Neutrophil (primary cell): Measurements from ENCODE around the gene KAT6B.

ENCODE experiments used
- H3K27ac ChIP-seq: fragments of 200-600 bp; sonication (generic); 2 replicates; pipeline ENCODE4 v1.5.1; 2016; ENCODE audit warnings: mild to moderate bottlenecking, moderate library complexity
- H3K27me3 ChIP-seq: fragments of 200-600 bp; sonication (generic); 2 replicates; pipeline ENCODE4 v1.6.0; 2016; ENCODE audit warnings: mild to moderate bottlenecking
- H3K36me3 ChIP-seq: fragments of 200-600 bp; sonication (generic); 2 replicates; pipeline ENCODE4 v1.5.1; 2017
- H3K4me1 ChIP-seq, 2 experiments: fragments of 200-600 bp in 1 of 2; sonication (generic) in 1 of 2; 1 replicate in 1 of 2; 2 replicates in 1 of 2; pipeline versions ENCODE4 v1.5.1 to v1.6.1; 2013 to 2016; ENCODE audit warnings: low read depth in 1 of 2, low read length in 1 of 2, mild to moderate bottlenecking in 1 of 2, moderate library complexity in 1 of 2; ENCODE audit not compliant: control insufficient read depth in 1 of 2, insufficient read depth in 1 of 2
- H3K4me3 ChIP-seq, 2 experiments: fragments of 200-600 bp in 1 of 2; sonication (generic) in 1 of 2; 1 replicate in 1 of 2; 2 replicates in 1 of 2; pipeline ENCODE4 v1.5.1; 2013 to 2016; ENCODE audit warnings: low read depth in 1 of 2, low read length in 1 of 2, mild to moderate bottlenecking in 1 of 2, moderate library complexity in 1 of 2
- H3K9me3 ChIP-seq: fragments of 200-600 bp; sonication (generic); 2 replicates; pipeline ENCODE4 v1.5.1; 2016
- CTCF ChIP-seq: fragments of 200-600 bp; sonication (generic); IDR thresholded peaks from 2 replicates; pipeline ENCODE4 v1.5.1; 2016; ENCODE audit warnings: antibody characterized with exemption

Gene KAT6B

GRCh38 chr10:75002967-75003594 is 176.7 kb downstream of the KAT6B start:
- no peaks in the 10 kb centered on the region for H3K27me3 ChIP-seq
- no peak for TF ChIP-seq CTCF

GRCh38 chr10:75003891-75004290 is 177.5 kb downstream of the KAT6B start:
- Histone ChIP-seq H3K27ac (no peak overlapping the region), H3K36me3 (no peaks in the 10 kb centered on the region), H3K4me1 (peaks cover 3 to 11% of the 10 kb centered on the region in 2 experiments), H3K27me3 (no peaks in the 10 kb centered on the region), H3K4me3 (no peak overlapping the region), H3K9me3 (no peaks in the 10 kb centered on the region)
- no peak for TF ChIP-seq CTCF

More at GRCh38 chr10:75002967-75003594, 176.7 kb downstream of the KAT6B start:
- H3K4me3 ChIP-seq: no peak overlapping the region
- no peaks in the 10 kb centered on the region for H3K36me3 ChIP-seq
- H3K27ac ChIP-seq: no peak overlapping the region
- no peaks in the 10 kb centered on the region for H3K9me3 ChIP-seq
- H3K4me1 ChIP-seq: peaks cover 0 to 3% of the 10 kb centered on the region in 2 experiments

- H3K9me3 ChIP-seq: no peaks in the 10 kb centered on the region
- H3K4me1 ChIP-seq: peaks cover 3 to 18% of the 10 kb centered on the region in 2 experiments
- H3K27me3 ChIP-seq: no peaks in the 10 kb centered on the region
- H3K4me3 ChIP-seq: no peak overlapping the region
- peaks cover 8% of the 10 kb centered on the region for H3K36me3 ChIP-seq
- TF ChIP-seq CTCF: no peak
- H3K27ac ChIP-seq: no peak overlapping the region
Measured at GRCh38 chr10:75007646-75008045, 181.2 kb downstream of the KAT6B start.

GRCh38 chr10:75008952-75009351 is 182.6 kb downstream of the KAT6B start:
- H3K9me3 ChIP-seq: no peaks in the 10 kb centered on the region
- no peak overlapping the region for H3K4me3 ChIP-seq
- H3K27me3 ChIP-seq: no peaks in the 10 kb centered on the region
- peaks cover 8% of the 10 kb centered on the region for H3K36me3 ChIP-seq
- no peak overlapping the region for H3K27ac ChIP-seq
- TF ChIP-seq CTCF: no peak
- peaks cover 3 to 18% of the 10 kb centered on the region in 2 experiments for H3K4me1 ChIP-seq

GRCh38 chr10:75009426-75009825 is 183.0 kb downstream of the KAT6B start:
- Histone ChIP-seq H3K27me3 (no peaks in the 10 kb centered on the region), H3K4me3 (no peak overlapping the region), H3K27ac (no peak overlapping the region), H3K9me3 (no peaks in the 10 kb centered on the region), H3K36me3 (peaks cover 8% of the 10 kb centered on the region), H3K4me1 (peaks cover 3 to 18% of the 10 kb centered on the region in 2 experiments)
- no peak for TF ChIP-seq CTCF
